OCI-LY7 (cell line): Measurements from ENCODE around the gene HYAL1. TPM values are rescaled to one million over a fixed set of nuclear protein-coding genes. Genes with fewer than 3 reads are reported as not detected.

Experiments
- BruUV-seq: library from RNA; stranded (reverse); fragments of 400-500 nt; replicated peaks from 2 replicates; lab custom pipeline; 2021; lab: Mats Ljungman, UMichigan
- CTCF ChIA-PET: fragments of 300-600 bp; sonication (Branson Sonifier 250); formaldehyde crosslinking; loops from one replicate; lab custom pipeline; 2022; ENCODE audit warnings: antibody characterized with exemption; ENCODE audit not compliant: unreplicated experiment; lab: Charles Lee
- POLR2A ChIA-PET: fragments of 300-600 bp; sonication (Branson Sonifier 250); formaldehyde crosslinking; loops from one replicate; lab custom pipeline; 2022; ENCODE audit warnings: antibody characterized with exemption; lab: Charles Lee
- DNase-seq: peaks from one replicate; pipeline ENCODE4 v3.0.0-alpha.2; 2015; ENCODE audit warnings: low spot score
- H2AFZ ChIP-seq: fragments of 200-600 bp; sonication (generic), shearing (Covaris generic); 2 replicates; pipeline ENCODE4 v1.6.1; 2014; ENCODE audit warnings: mild to moderate bottlenecking, antibody characterized with exemption, low read length, moderate library complexity
- H3K27ac ChIP-seq: fragments of 200-600 bp; sonication (generic); 2 replicates; pipeline ENCODE4 v1.5.1; 2014; ENCODE audit warnings: mixed run types, low read depth, mild to moderate bottlenecking, moderate library complexity, low read length, inconsistent platforms; ENCODE audit not compliant: poor library complexity, severe bottlenecking
- H3K36me3 ChIP-seq: fragments of 200-600 bp; sonication (generic); 2 replicates; pipeline ENCODE4 v1.6.1; 2014; ENCODE audit warnings: mild to moderate bottlenecking, antibody characterized with exemption, low read length, moderate library complexity, mixed read lengths; ENCODE audit not compliant: insufficient read depth
- H3K4me1 ChIP-seq: fragments of 200-600 bp; sonication (generic); 2 replicates; pipeline ENCODE4 v1.5.1; 2014; ENCODE audit warnings: mild to moderate bottlenecking, low read length; ENCODE audit not compliant: insufficient read depth, poor library complexity, severe bottlenecking
- H3K4me2 ChIP-seq: fragments of 200-600 bp; sonication (generic); 2 replicates; pipeline ENCODE4 v1.6.1; 2014; ENCODE audit warnings: mild to moderate bottlenecking, low read length
- H3K4me3 ChIP-seq: fragments of 200-600 bp; sonication (generic); 2 replicates; pipeline ENCODE4 v1.5.1; 2014; ENCODE audit warnings: mild to moderate bottlenecking, low read depth, low read length; ENCODE audit not compliant: poor library complexity, severe bottlenecking
- H3K79me2 ChIP-seq: fragments of 200-600 bp; sonication (generic); 2 replicates; pipeline ENCODE4 v1.6.1; 2016; ENCODE audit warnings: low read depth, mild to moderate bottlenecking, low read length, moderate library complexity, mixed read lengths; ENCODE audit not compliant: insufficient read depth
- H3K9me2 ChIP-seq: fragments of 200-600 bp; sonication (generic); 2 replicates; pipeline ENCODE4 v1.6.1; 2016; ENCODE audit warnings: mild to moderate bottlenecking, low read length, mixed read lengths; ENCODE audit not compliant: insufficient read depth
- H3K9me3 ChIP-seq: fragments of 200-600 bp; sonication (generic); 2 replicates; pipeline ENCODE4 v1.6.1; 2014; ENCODE audit warnings: mild to moderate bottlenecking, mixed run types, low read length, mixed read lengths
- H4K20me1 ChIP-seq: fragments of 200-600 bp; sonication (generic); 2 replicates; pipeline ENCODE4 v1.6.1; 2014; ENCODE audit warnings: mild to moderate bottlenecking, antibody characterized with exemption, low read length, moderate library complexity, mixed read lengths; ENCODE audit not compliant: insufficient read depth
- CTCF ChIP-seq: fragments of 200-600 bp; sonication (generic); conservative IDR thresholded peaks from 2 replicates; pipeline ENCODE4 v1.5.1; 2014; ENCODE audit warnings: mild to moderate bottlenecking, antibody characterized with exemption, low read length, moderate library complexity, mixed read lengths
- EZH2phosphoT487 ChIP-seq: fragments of 200-600 bp; sonication (generic); IDR thresholded peaks from 2 replicates; pipeline ENCODE4 v1.6.1; 2018; ENCODE audit warnings: low read depth, borderline replicate concordance, mild to moderate bottlenecking, mixed run types, antibody characterized with exemption, low read length, moderate library complexity, mixed read lengths
- intact Hi-C: fragments of 100-400 bp; cut with micrococcal nuclease; formaldehyde crosslinking; loops from one replicate; pipeline ENCODE4 v1.10.0; 2022; ENCODE audit not compliant: unreplicated experiment
- total RNA-seq, 2 experiments: library from RNA; depleted of rRNA in 1 of 2; stranded (reverse); fragments of >200 nt in 1 of 2; shearing (Covaris generic) in 1 of 2; gene quantifications; 2 replicates each; pipeline ENCODE4 v1.2.3, GENCODE V29; 2014 to 2022

The HYAL1 gene
- total RNA-seq, 2 experiments from 2014 or later = 0.36 to 0.85 TPM

- Histone ChIP-seq H3K9me3 (no peaks in the 10 kb centered on the region), H3K9me2 (no peaks in the 10 kb centered on the region), H2AFZ (no peak overlapping the region), H3K36me3 (no peaks in the 10 kb centered on the region), H3K79me2 (no peaks in the 10 kb centered on the region), H3K27ac (no peak overlapping the region), H4K20me1 (no peaks in the 10 kb centered on the region), H3K4me3 (no peak overlapping the region), H3K4me1 (peaks cover 5% of the 10 kb centered on the region), H3K4me2 (no peak overlapping the region)
- ChIA-PET CTCF (no interaction called here), POLR2A (no interaction called here)
- no peak for TF ChIP-seq CTCF
- TF ChIP-seq EZH2phosphoT487 = no peak
- intact Hi-C loops = no loop called here
- no TSS peak for BruUV-seq
- no peak for DNase-seq
These were observed 27.2 kb downstream of the HYAL1 start for GRCh38 chr3:50275996-50276761.

- Histone ChIP-seq H3K9me2 (no peaks in the 10 kb centered on the region), H4K20me1 (no peaks in the 10 kb centered on the region), H3K9me3 (no peaks in the 10 kb centered on the region), H3K27ac (no peak overlapping the region), H3K4me1 (peaks cover 5% of the 10 kb centered on the region), H3K4me2 (no peak overlapping the region), H3K4me3 (no peak overlapping the region), H3K36me3 (no peaks in the 10 kb centered on the region), H3K79me2 (no peaks in the 10 kb centered on the region), H2AFZ (no peak overlapping the region)
- no peak for TF ChIP-seq CTCF
- no peak for TF ChIP-seq EZH2phosphoT487
- ChIA-PET CTCF (interaction anchor here (1.2 kb wide), 2 partner anchors 81 to 83 kb away, joined by 3 to 5 read pairs; no protein-coding TSS in a partner anchor), POLR2A (no interaction called here)
- BruUV-seq = no TSS peak
- no peak for DNase-seq
- intact Hi-C loops = no loop called here
These were observed 28.0 kb downstream of the HYAL1 start for GRCh38 chr3:50275141-50275995.
